ENCODE results near the gene ATG4B. TPM values are rescaled to one million over a fixed set of nuclear protein-coding genes. Genes with fewer than 3 reads are reported as not detected.

The ATG4B gene
- total and polyA plus RNA-seq, 9 of the 15 experiments (the other 6 are each of a cell fraction or from before 2014, with no cell fraction given), result 5.9 to 58.8 (median 35.6) TPM

DNA sequence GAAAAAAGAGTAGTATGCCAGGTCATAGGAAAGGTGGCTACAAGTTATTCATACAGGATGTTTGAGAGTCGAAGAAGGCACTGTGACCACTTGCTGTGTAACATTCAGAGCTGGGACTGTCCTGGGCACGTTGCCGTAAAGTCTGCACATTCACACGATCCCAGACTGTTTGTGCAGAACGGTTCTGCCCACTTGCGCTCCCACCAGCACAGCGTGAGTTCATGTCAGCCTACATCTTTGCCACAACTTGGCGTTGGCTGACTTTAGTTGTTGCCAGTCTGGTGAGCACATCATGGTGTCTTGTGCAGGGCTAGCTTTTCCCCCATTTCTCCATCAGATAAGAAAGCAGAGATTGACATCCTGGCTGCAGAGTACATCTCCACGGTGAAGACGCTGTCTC, 71.4 kb downstream of the ATG4B start:
- no peak overlapping the region for H3K9ac ChIP-seq (ENCODE audit: insufficient read depth in 1 of 2, low read depth in 2 of 2, low read length in 2 of 2)
- TF ChIP-seq RFX1 (IDR thresholded peaks at IDR 0.05), result no peak
- TF ChIP-seq, protein P1, sequence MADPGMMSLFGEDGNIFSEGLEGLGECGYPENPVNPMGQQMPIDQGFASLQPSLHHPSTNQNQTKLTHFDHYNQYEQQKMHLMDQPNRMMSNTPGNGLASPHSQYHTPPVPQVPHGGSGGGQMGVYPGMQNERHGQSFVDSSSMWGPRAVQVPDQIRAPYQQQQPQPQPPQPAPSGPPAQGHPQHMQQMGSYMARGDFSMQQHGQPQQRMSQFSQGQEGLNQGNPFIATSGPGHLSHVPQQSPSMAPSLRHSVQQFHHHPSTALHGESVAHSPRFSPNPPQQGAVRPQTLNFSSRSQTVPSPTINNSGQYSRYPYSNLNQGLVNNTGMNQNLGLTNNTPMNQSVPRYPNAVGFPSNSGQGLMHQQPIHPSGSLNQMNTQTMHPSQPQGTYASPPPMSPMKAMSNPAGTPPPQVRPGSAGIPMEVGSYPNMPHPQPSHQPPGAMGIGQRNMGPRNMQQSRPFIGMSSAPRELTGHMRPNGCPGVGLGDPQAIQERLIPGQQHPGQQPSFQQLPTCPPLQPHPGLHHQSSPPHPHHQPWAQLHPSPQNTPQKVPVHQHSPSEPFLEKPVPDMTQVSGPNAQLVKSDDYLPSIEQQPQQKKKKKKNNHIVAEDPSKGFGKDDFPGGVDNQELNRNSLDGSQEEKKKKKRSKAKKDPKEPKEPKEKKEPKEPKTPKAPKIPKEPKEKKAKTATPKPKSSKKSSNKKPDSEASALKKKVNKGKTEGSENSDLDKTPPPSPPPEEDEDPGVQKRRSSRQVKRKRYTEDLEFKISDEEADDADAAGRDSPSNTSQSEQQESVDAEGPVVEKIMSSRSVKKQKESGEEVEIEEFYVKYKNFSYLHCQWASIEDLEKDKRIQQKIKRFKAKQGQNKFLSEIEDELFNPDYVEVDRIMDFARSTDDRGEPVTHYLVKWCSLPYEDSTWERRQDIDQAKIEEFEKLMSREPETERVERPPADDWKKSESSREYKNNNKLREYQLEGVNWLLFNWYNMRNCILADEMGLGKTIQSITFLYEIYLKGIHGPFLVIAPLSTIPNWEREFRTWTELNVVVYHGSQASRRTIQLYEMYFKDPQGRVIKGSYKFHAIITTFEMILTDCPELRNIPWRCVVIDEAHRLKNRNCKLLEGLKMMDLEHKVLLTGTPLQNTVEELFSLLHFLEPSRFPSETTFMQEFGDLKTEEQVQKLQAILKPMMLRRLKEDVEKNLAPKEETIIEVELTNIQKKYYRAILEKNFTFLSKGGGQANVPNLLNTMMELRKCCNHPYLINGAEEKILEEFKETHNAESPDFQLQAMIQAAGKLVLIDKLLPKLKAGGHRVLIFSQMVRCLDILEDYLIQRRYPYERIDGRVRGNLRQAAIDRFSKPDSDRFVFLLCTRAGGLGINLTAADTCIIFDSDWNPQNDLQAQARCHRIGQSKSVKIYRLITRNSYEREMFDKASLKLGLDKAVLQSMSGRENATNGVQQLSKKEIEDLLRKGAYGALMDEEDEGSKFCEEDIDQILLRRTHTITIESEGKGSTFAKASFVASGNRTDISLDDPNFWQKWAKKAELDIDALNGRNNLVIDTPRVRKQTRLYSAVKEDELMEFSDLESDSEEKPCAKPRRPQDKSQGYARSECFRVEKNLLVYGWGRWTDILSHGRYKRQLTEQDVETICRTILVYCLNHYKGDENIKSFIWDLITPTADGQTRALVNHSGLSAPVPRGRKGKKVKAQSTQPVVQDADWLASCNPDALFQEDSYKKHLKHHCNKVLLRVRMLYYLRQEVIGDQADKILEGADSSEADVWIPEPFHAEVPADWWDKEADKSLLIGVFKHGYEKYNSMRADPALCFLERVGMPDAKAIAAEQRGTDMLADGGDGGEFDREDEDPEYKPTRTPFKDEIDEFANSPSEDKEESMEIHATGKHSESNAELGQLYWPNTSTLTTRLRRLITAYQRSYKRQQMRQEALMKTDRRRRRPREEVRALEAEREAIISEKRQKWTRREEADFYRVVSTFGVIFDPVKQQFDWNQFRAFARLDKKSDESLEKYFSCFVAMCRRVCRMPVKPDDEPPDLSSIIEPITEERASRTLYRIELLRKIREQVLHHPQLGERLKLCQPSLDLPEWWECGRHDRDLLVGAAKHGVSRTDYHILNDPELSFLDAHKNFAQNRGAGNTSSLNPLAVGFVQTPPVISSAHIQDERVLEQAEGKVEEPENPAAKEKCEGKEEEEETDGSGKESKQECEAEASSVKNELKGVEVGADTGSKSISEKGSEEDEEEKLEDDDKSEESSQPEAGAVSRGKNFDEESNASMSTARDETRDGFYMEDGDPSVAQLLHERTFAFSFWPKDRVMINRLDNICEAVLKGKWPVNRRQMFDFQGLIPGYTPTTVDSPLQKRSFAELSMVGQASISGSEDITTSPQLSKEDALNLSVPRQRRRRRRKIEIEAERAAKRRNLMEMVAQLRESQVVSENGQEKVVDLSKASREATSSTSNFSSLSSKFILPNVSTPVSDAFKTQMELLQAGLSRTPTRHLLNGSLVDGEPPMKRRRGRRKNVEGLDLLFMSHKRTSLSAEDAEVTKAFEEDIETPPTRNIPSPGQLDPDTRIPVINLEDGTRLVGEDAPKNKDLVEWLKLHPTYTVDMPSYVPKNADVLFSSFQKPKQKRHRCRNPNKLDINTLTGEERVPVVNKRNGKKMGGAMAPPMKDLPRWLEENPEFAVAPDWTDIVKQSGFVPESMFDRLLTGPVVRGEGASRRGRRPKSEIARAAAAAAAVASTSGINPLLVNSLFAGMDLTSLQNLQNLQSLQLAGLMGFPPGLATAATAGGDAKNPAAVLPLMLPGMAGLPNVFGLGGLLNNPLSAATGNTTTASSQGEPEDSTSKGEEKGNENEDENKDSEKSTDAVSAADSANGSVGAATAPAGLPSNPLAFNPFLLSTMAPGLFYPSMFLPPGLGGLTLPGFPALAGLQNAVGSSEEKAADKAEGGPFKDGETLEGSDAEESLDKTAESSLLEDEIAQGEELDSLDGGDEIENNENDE (IDR thresholded peaks at IDR 0.05; ENCODE audit: low read depth, low read length), result no peak
- no peak for TF ChIP-seq ZFP30 (CRISPR knock-in tag; IDR thresholded peaks at IDR 0.05; ENCODE audit: borderline replicate concordance)
- no peak for DNase-seq (ENCODE audit: extremely low read depth in 1 of 4, low spot score in 3 of 4)
- H3K4me3 ChIP-seq, result no peak overlapping the region
- ChIA-PET CTCF (ENCODE audit: low intra/inter-chr PET ratio) (no interaction called here), POLR2A (interaction anchor here (0.6 kb wide), 1 partner anchor 71 kb away, joined by 4 read pairs; no protein-coding TSS in a partner anchor)
- peaks cover 4% of the 10 kb centered on the region for H3K9me3 ChIP-seq (replicated peaks; ENCODE audit: control insufficient read depth, insufficient read depth, low read depth, low read length)
- no peak overlapping the region for H2AFZ ChIP-seq (ENCODE audit: low read depth, low read length)
- FAIRE-seq, result no peak
- no peaks in the 10 kb centered on the region for H4K20me1 ChIP-seq (replicated peaks; ENCODE audit: control insufficient read depth, insufficient read depth, low read length)
- no peaks in the 10 kb centered on the region for H3K27me3 ChIP-seq (ENCODE audit: control insufficient read depth in 2 of 2, insufficient read depth in 2 of 2, low read length in 2 of 2)
- no peak overlapping the region for H3K4me2 ChIP-seq (ENCODE audit: insufficient read depth, low read length)
- intact Hi-C loops (cut with micrococcal nuclease) (no loop called here), in situ Hi-C loops (cut with MboI) (no loop called here)
- peaks cover 6% of the 10 kb centered on the region; the same call in 2 of the 3 replicates for H3K79me2 ChIP-seq (ENCODE audit: control insufficient read depth, insufficient read depth, low read length)
- no peak overlapping the region for H3K27ac ChIP-seq (ENCODE audit: extremely low read depth, low read depth, low read length)
- no peak for ATAC-seq
- BruUV-seq (replicated peaks), result no TSS peak
- H3K36me3 ChIP-seq (ENCODE audit: control insufficient read depth, insufficient read depth, low read length), result peaks cover 79% of the 10 kb centered on the region
- no peaks in the 10 kb centered on the region for H3K4me1 ChIP-seq (replicated peaks in 1 of 2; ENCODE audit: control insufficient read depth in 2 of 2, insufficient read depth in 2 of 2, low read length in 2 of 2)
- 76% methylated on average over 6 of the region's 10 CpGs for WGBS (ENCODE audit: insufficient coverage, low coverage, missing lambda C conversion rate)
- no peaks in the 10 kb centered on the region for H3K9me1 ChIP-seq (ENCODE audit: control insufficient read depth, insufficient read depth, low read length)
